HEK293 (cell line): ENCODE results near the gene GNAS.

Source experiments
- CTCF ChIA-PET: fragments of 350-600 bp; formaldehyde crosslinking; extraction: SDS; loops from one replicate; lab custom pipeline; 2021; ENCODE audit warnings: antibody characterized with exemption; lab: Yijun Ruan, JAX
- POLR2A ChIA-PET: fragments of 300-600 bp; formaldehyde crosslinking; extraction: SDS; loops from one replicate; lab custom pipeline; 2020; ENCODE audit warnings: antibody characterized with exemption, inconsistent platforms; lab: Yijun Ruan, JAX
- H3K27ac ChIP-seq: fragments of 200-500 bp; sonication (Bioruptor generic); 2 replicates; pipeline ENCODE4 v1.5.1; 2014; ENCODE audit warnings: low read depth, low read length, control low read depth, inconsistent platforms; ENCODE audit errors: extremely low read depth
- H3K36me3 ChIP-seq, 2 experiments: fragments of 200-500 bp in 1 of 2; sonication (Bioruptor generic) in 1 of 2; 1 replicate in 1 of 2; 2 replicates in 1 of 2; pipeline ENCODE4 v1.5.1; 2014 to 2017; ENCODE audit warnings: inconsistent platforms in 2 of 2, low read length in 2 of 2; ENCODE audit not compliant: control insufficient read depth in 2 of 2, insufficient read depth in 1 of 2
- H3K4me1 ChIP-seq: fragments of 200-500 bp; sonication (Bioruptor generic); 2 replicates; pipeline ENCODE4 v1.5.1; 2014; ENCODE audit warnings: mild to moderate bottlenecking, low read length, inconsistent platforms; ENCODE audit not compliant: control insufficient read depth, insufficient read depth
- H3K4me3 ChIP-seq: 2 replicates; pipeline ENCODE4 v1.5.1; 2011; ENCODE audit warnings: low read depth, mild to moderate bottlenecking, control low read depth, low read length, moderate library complexity
- H3K9me3 ChIP-seq: fragments of 200-500 bp; sonication (Bioruptor generic); 2 replicates; pipeline ENCODE4 v1.5.1; 2014; ENCODE audit warnings: low read depth, low read length, inconsistent platforms; ENCODE audit not compliant: control insufficient read depth, insufficient read depth
- ATF2 ChIP-seq: fragments of 450-650 bp; formaldehyde crosslinking; IDR thresholded peaks from 2 replicates; pipeline ENCODE4 v1.5.1; 2016; ENCODE audit warnings: missing biosample characterization, missing genetic modification characterization, low read depth
- GLI4 ChIP-seq: fragments of 450-650 bp; formaldehyde crosslinking; IDR thresholded peaks from 2 replicates; pipeline ENCODE4 v1.5.1; 2016; ENCODE audit warnings: missing biosample characterization, missing genetic modification characterization
- KLF7 ChIP-seq: fragments of 450-650 bp; formaldehyde crosslinking; IDR thresholded peaks from 2 replicates; pipeline ENCODE4 v1.5.1; 2016; ENCODE audit warnings: missing biosample characterization, missing genetic modification characterization, borderline replicate concordance
- PRDM1 ChIP-seq: fragments of 450-650 bp; formaldehyde crosslinking; IDR thresholded peaks from 2 replicates; pipeline ENCODE4; 2016; ENCODE audit warnings: missing biosample characterization, missing genetic modification characterization
- PRDM6 ChIP-seq: fragments of 450-650 bp; formaldehyde crosslinking; IDR thresholded peaks from 2 replicates; pipeline ENCODE4 v1.5.1; 2017; ENCODE audit warnings: missing biosample characterization, missing genetic modification characterization
- ZFHX2 ChIP-seq: fragments of 450-650 bp; formaldehyde crosslinking; conservative IDR thresholded peaks from 2 replicates; pipeline ENCODE4 v1.5.1; 2016; ENCODE audit warnings: missing biosample characterization, missing genetic modification characterization
- ZFP3 ChIP-seq: fragments of 450-650 bp; formaldehyde crosslinking; IDR thresholded peaks from 2 replicates; pipeline ENCODE4 v1.5.1; 2016; ENCODE audit warnings: low read depth, missing biosample characterization, missing genetic modification characterization
- ZFP41 ChIP-seq: fragments of 450-650 bp; formaldehyde crosslinking; IDR thresholded peaks from 2 replicates; pipeline ENCODE4 v1.5.1; 2016; ENCODE audit warnings: missing biosample characterization, missing genetic modification characterization, borderline replicate concordance
- ZFP69B ChIP-seq: fragments of 450-650 bp; formaldehyde crosslinking; IDR thresholded peaks from 2 replicates; pipeline ENCODE4 v1.5.1; 2016; ENCODE audit warnings: missing biosample characterization, missing genetic modification characterization
- ZNF121 ChIP-seq: fragments of 450-650 bp; formaldehyde crosslinking; IDR thresholded peaks from 2 replicates; pipeline ENCODE4 v1.5.1; 2016; ENCODE audit warnings: missing biosample characterization, missing genetic modification characterization
- ZNF133 ChIP-seq: fragments of 450-650 bp; formaldehyde crosslinking; IDR thresholded peaks from 2 replicates; pipeline ENCODE4 v1.5.1; 2016; ENCODE audit warnings: missing biosample characterization, missing genetic modification characterization
- ZNF221 ChIP-seq: fragments of 450-650 bp; formaldehyde crosslinking; IDR thresholded peaks from 2 replicates; pipeline ENCODE4 v1.5.1; 2017; ENCODE audit warnings: missing biosample characterization, missing genetic modification characterization, borderline replicate concordance
- ZNF335 ChIP-seq: fragments of 450-650 bp; formaldehyde crosslinking; conservative IDR thresholded peaks from 2 replicates; pipeline ENCODE4 v1.5.1; 2016; ENCODE audit warnings: missing biosample characterization, missing genetic modification characterization
- ZNF514 ChIP-seq: fragments of 450-650 bp; formaldehyde crosslinking; IDR thresholded peaks from 2 replicates; pipeline ENCODE4 v1.5.1; 2016; ENCODE audit warnings: missing biosample characterization, missing genetic modification characterization
- ZNF664 ChIP-seq: fragments of 450-650 bp; formaldehyde crosslinking; IDR thresholded peaks from 2 replicates; pipeline ENCODE4 v1.5.1; 2016; ENCODE audit warnings: missing biosample characterization, missing genetic modification characterization
- ZNF76 ChIP-seq: fragments of 450-650 bp; formaldehyde crosslinking; IDR thresholded peaks from 2 replicates; pipeline ENCODE4; 2016; ENCODE audit warnings: low read depth, missing biosample characterization, missing genetic modification characterization, borderline replicate concordance
- ZNF768 ChIP-seq: fragments of 450-650 bp; formaldehyde crosslinking; IDR thresholded peaks from 2 replicates; pipeline ENCODE4 v1.5.1; 2018; ENCODE audit warnings: missing biosample characterization, mild to moderate bottlenecking, missing genetic modification characterization
- ZSCAN16 ChIP-seq: fragments of 450-650 bp; formaldehyde crosslinking; IDR thresholded peaks from 2 replicates; pipeline ENCODE4 v1.5.1; 2016; ENCODE audit warnings: missing biosample characterization, missing genetic modification characterization
- ZSCAN23 ChIP-seq: fragments of 450-650 bp; formaldehyde crosslinking; IDR thresholded peaks from 2 replicates; pipeline ENCODE4 v1.5.1; 2016; ENCODE audit warnings: missing biosample characterization, missing genetic modification characterization
- ZSCAN30 ChIP-seq: fragments of 450-650 bp; IDR thresholded peaks from 2 replicates; pipeline ENCODE4 v1.5.1; 2018; ENCODE audit warnings: missing biosample characterization, mild to moderate bottlenecking, missing genetic modification characterization, moderate library complexity
- ZXDB ChIP-seq: fragments of 450-650 bp; formaldehyde crosslinking; IDR thresholded peaks from 2 replicates; pipeline ENCODE4 v1.5.1; 2016; ENCODE audit warnings: missing biosample characterization, missing genetic modification characterization
- TF ChIP-seq, protein P1 (sequence below): fragments of 450-650 bp; formaldehyde crosslinking; optimal IDR thresholded peaks from 2 replicates; pipeline ENCODE3; 2016; ENCODE audit warnings: missing biosample characterization, mild to moderate bottlenecking, missing genetic modification characterization
- TF ChIP-seq, protein P2 (sequence below): fragments of 450-650 bp; formaldehyde crosslinking; IDR thresholded peaks from 2 replicates; pipeline ENCODE4 v1.5.1; 2016; ENCODE audit warnings: missing biosample characterization, missing genetic modification characterization, borderline replicate concordance

The GNAS gene

DNA sequence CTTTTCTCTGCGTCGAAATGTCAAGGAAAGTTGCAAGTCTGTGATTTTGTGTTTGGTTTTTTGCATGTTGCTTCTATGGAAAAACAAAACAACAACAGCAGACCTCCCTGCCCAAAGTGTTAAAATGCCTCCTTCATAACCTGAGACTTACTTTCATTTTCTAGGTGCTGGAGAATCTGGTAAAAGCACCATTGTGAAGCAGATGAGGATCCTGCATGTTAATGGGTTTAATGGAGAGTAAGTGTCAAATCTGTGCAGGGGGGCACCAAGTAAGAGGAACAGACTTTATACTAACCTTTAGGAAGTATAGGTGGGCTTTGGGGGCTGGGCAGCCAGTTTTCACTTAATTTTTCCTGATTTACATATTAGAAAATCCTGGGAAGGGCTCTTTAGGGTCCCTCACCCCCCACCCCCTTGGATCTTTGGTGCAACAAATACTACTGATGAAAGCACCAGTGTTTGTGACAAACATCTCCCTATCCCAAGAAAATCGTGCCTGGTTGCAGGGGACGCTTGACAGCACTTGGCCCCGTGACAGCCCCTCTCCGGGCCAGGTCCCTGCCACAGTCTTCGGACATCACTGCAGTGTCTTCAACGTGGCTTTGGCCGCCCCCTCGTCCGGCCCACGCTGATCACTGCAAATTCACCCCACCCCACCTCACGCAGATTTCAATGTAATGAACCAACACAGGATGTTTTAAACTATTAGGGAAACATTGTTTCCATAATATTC lies 43.1 kb downstream of the GNAS start:
- peaks cover 29% of the 10 kb centered on the region for H3K4me1 ChIP-seq
- TF ChIP-seq KLF7 (tag by site-specific recombination) = no peak
- TF ChIP-seq ZFHX2 (tag by site-specific recombination) = 0 out of 2 replicates have a peak, but pooled peaks have one; percentile 13
- peak; percentile 83 for TF ChIP-seq PRDM1 (tag by site-specific recombination)
- TF ChIP-seq ZNF514 (tag by site-specific recombination) = no peak
- TF ChIP-seq ZXDB = no peak
- TF ChIP-seq ZSCAN30 (tag by site-specific recombination) = no peak
- TF ChIP-seq, protein P1, sequence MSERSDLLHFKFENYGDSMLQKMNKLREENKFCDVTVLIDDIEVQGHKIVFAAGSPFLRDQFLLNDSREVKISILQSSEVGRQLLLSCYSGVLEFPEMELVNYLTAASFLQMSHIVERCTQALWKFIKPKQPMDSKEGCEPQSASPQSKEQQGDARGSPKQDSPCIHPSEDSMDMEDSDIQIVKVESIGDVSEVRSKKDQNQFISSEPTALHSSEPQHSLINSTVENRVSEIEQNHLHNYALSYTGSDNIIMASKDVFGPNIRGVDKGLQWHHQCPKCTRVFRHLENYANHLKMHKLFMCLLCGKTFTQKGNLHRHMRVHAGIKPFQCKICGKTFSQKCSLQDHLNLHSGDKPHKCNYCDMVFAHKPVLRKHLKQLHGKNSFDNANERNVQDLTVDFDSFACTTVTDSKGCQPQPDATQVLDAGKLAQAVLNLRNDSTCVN (tag by site-specific recombination) = peak; percentile 7
- TF ChIP-seq ZNF121 (tag by site-specific recombination) = no peak
- no peaks in the 10 kb centered on the region for H3K9me3 ChIP-seq
- H3K36me3 ChIP-seq = peaks cover 7 to 52% of the 10 kb centered on the region in 2 experiments; a peak in 2 of 3 replicates
- ChIA-PET CTCF (no interaction called here), POLR2A (no interaction called here)
- H3K4me3 ChIP-seq = no peak overlapping the region
- H3K27ac ChIP-seq = no peak overlapping the region

DNA sequence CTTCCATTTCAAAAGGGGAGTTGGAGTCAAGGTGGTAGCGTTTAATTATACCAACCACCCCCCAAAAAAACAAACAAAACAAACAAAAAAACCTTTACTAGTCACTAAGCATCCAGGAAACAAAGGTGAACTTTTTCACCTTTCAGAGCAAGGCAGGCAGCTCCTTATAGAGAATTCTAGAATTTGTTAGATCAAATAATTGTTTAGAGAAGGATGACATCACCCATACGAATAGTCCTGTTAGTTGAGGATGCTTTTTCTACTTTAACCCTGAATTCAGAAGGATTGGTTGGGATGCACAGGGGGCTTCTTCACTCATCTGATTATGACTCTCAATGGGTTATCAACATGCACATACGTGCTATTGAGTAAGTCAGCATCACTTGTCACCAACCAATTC lies 44.3 kb downstream of the GNAS start:
- POLR2A ChIA-PET = no interaction called here
- Histone ChIP-seq H3K36me3 (peaks cover 7 to 57% of the 10 kb centered on the region in 2 experiments), H3K4me3 (no peak overlapping the region), H3K27ac (no peak overlapping the region), H3K9me3 (no peaks in the 10 kb centered on the region), H3K4me1 (peaks cover 29% of the 10 kb centered on the region)
- TF ChIP-seq PRDM6 (tag by site-specific recombination) (peak; percentile 74), ZNF768 (tag by site-specific recombination) (no peak), ATF2 (tag by site-specific recombination) (peak; percentile 81), ZNF76 (tag by site-specific recombination) (no peak), GLI4 (tag by site-specific recombination) (no peak), ZNF221 (no peak)
- CTCF ChIA-PET = no interaction called here

- ChIA-PET POLR2A (interaction anchor here (1.5 to 2.0 kb wide), 2 partner anchors 9 to 89 kb away, joined by 3 to 6 read pairs; no protein-coding TSS in a partner anchor), CTCF (interaction anchor here (0.7 kb wide), 1 partner anchor 125 kb away, joined by 4 read pairs; no protein-coding TSS in a partner anchor)
- peaks cover 29% of the 10 kb centered on the region for H3K4me1 ChIP-seq
- no peak overlapping the region for H3K27ac ChIP-seq
- H3K4me3 ChIP-seq = no peak overlapping the region
- H3K9me3 ChIP-seq = no peaks in the 10 kb centered on the region
- peaks cover 7 to 63% of the 10 kb centered on the region in 2 experiments for H3K36me3 ChIP-seq
- TF ChIP-seq ZFP69B (tag by site-specific recombination) (no peak), ZNF335 (tag by site-specific recombination) (no peak), ZFP41 (tag by site-specific recombination) (no peak), ZNF664 (no peak), ZFP3 (tag by site-specific recombination) (no peak), ZNF133 (tag by site-specific recombination) (no peak), ZSCAN16 (tag by site-specific recombination) (no peak), ZSCAN23 (tag by site-specific recombination) (no peak)
- TF ChIP-seq, protein P2, sequence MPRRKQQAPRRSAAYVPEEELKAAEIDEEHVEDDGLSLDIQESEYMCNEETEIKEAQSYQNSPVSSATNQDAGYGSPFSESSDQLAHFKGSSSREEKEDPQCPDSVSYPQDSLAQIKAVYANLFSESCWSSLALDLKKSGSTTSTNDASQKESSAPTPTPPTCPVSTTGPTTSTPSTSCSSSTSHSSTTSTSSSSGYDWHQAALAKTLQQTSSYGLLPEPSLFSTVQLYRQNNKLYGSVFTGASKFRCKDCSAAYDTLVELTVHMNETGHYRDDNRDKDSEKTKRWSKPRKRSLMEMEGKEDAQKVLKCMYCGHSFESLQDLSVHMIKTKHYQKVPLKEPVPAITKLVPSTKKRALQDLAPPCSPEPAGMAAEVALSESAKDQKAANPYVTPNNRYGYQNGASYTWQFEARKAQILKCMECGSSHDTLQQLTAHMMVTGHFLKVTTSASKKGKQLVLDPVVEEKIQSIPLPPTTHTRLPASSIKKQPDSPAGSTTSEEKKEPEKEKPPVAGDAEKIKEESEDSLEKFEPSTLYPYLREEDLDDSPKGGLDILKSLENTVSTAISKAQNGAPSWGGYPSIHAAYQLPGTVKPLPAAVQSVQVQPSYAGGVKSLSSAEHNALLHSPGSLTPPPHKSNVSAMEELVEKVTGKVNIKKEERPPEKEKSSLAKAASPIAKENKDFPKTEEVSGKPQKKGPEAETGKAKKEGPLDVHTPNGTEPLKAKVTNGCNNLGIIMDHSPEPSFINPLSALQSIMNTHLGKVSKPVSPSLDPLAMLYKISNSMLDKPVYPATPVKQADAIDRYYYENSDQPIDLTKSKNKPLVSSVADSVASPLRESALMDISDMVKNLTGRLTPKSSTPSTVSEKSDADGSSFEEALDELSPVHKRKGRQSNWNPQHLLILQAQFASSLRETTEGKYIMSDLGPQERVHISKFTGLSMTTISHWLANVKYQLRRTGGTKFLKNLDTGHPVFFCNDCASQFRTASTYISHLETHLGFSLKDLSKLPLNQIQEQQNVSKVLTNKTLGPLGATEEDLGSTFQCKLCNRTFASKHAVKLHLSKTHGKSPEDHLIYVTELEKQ (tag by site-specific recombination) = no peak
Observed at GRCh38 chr20:58897488-58897887, 45.0 kb downstream of the GNAS start.
